ENCODE data around the gene HCRTR1. TPM values are rescaled to one million over a fixed set of nuclear protein-coding genes. Genes with fewer than 3 reads are reported as not detected.

HCRTR1 gene
- polyA plus RNA-seq, 1 donor from 2014 or later, result 0.37 TPM

DNA sequence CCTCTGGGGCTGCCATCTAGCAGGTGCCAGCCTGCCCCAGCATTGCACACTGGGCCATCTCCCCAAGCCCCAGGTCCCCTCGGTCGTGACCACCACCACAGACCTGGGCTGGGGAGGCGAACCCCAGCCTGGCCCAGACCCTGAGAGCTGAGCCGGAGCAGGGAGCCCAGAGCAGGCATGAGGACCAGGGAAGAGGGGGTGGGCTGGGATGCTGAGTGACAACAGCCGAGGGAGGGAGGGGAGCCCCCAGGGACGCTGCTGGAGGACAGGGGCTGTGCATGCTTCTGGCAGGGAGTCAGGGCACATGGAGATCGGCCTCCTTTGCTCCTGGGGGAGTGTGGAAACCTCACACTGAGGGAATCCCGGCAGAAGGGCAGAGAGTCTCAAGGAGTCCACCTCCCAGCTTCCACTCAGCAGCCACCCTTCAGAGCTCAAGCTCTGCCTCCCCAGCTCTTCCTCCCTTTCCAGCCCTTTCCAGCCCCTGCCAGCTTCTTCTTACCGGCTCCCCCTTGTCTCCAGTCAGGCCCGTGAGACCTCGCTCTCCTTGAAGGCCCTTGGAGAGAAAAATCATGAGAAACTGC is 50.9 kb downstream of the HCRTR1 start:
- no peak overlapping the region for H2AFZ ChIP-seq (ENCODE audit: low read depth, low read length)
- H3F3A ChIP-seq (ENCODE audit: insufficient read depth, low read length, poor library complexity, severe bottlenecking), result no peaks in the 10 kb centered on the region
- no peaks in the 10 kb centered on the region for H3K9me2 ChIP-seq (ENCODE audit: insufficient read depth, low read length)
- H3K4me2 ChIP-seq (ENCODE audit: low read length), result no peak overlapping the region
- H3K27ac ChIP-seq (ENCODE audit: low read length), result no peak overlapping the region
- H3K79me2 ChIP-seq (replicated peaks; ENCODE audit: insufficient read depth, low read length), result no peaks in the 10 kb centered on the region
- no peak for TF ChIP-seq CTCF (IDR thresholded peaks at IDR 0.05; ENCODE audit: poor library complexity, severe bottlenecking)
- TF ChIP-seq POLR2AphosphoS5 (IDR thresholded peaks at IDR 0.05), result no peak
- no peak for TF ChIP-seq TAF1 (IDR thresholded peaks at IDR 0.05; ENCODE audit: low read depth)
- TF ChIP-seq SMC3 (conservative IDR thresholded peaks at IDR 0.05; ENCODE audit: poor library complexity), result no peak
- TF ChIP-seq MXI1 (conservative IDR thresholded peaks at IDR 0.05; ENCODE audit: poor library complexity, severe bottlenecking), result no peak
- no peak for TF ChIP-seq RAD21 (conservative IDR thresholded peaks at IDR 0.05)
- TF ChIP-seq, protein P1, sequence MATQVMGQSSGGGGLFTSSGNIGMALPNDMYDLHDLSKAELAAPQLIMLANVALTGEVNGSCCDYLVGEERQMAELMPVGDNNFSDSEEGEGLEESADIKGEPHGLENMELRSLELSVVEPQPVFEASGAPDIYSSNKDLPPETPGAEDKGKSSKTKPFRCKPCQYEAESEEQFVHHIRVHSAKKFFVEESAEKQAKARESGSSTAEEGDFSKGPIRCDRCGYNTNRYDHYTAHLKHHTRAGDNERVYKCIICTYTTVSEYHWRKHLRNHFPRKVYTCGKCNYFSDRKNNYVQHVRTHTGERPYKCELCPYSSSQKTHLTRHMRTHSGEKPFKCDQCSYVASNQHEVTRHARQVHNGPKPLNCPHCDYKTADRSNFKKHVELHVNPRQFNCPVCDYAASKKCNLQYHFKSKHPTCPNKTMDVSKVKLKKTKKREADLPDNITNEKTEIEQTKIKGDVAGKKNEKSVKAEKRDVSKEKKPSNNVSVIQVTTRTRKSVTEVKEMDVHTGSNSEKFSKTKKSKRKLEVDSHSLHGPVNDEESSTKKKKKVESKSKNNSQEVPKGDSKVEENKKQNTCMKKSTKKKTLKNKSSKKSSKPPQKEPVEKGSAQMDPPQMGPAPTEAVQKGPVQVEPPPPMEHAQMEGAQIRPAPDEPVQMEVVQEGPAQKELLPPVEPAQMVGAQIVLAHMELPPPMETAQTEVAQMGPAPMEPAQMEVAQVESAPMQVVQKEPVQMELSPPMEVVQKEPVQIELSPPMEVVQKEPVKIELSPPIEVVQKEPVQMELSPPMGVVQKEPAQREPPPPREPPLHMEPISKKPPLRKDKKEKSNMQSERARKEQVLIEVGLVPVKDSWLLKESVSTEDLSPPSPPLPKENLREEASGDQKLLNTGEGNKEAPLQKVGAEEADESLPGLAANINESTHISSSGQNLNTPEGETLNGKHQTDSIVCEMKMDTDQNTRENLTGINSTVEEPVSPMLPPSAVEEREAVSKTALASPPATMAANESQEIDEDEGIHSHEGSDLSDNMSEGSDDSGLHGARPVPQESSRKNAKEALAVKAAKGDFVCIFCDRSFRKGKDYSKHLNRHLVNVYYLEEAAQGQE (IDR thresholded peaks at IDR 0.05; ENCODE audit: borderline replicate concordance), result no peak
- no peak for TF ChIP-seq EP300 (conservative IDR thresholded peaks at IDR 0.05; ENCODE audit: poor library complexity, severe bottlenecking)
- TF ChIP-seq EZH2 (IDR thresholded peaks at IDR 0.05; ENCODE audit: borderline replicate concordance, insufficient read depth, low read length, poor library complexity, severe bottlenecking), result no peak
- no peaks in the 10 kb centered on the region for H3K27me3 ChIP-seq (ENCODE audit: insufficient read depth, low read depth, low read length)
- no peak overlapping the region for H3K4me3 ChIP-seq (ENCODE audit: low read length)
- no peak overlapping the region for H3K9ac ChIP-seq (ENCODE audit: low read length)
- no peaks in the 10 kb centered on the region for H3K9me3 ChIP-seq (ENCODE audit: low read length)
- H3K36me3 ChIP-seq (ENCODE audit: insufficient read depth, low read length), result no peaks in the 10 kb centered on the region
- no peaks in the 10 kb centered on the region for H4K20me1 ChIP-seq (ENCODE audit: insufficient read depth)

GRCh38 chr1:31669433-31669785 is 51.9 kb downstream of the HCRTR1 start:
- Histone ChIP-seq H3F3A (ENCODE audit: insufficient read depth, low read length, poor library complexity, severe bottlenecking) (no peaks in the 10 kb centered on the region), H3K36me3 (ENCODE audit: insufficient read depth, low read length) (no peaks in the 10 kb centered on the region), H2AFZ (ENCODE audit: low read depth, low read length) (no peak overlapping the region), H3K4me3 (ENCODE audit: low read length) (no peak overlapping the region), H3K79me2 (replicated peaks; ENCODE audit: insufficient read depth, low read length) (no peaks in the 10 kb centered on the region), H3K27me3 (ENCODE audit: insufficient read depth, low read depth, low read length) (no peaks in the 10 kb centered on the region), H3K27ac (ENCODE audit: low read length) (no peak overlapping the region), H3K9ac (ENCODE audit: low read length) (no peak overlapping the region), H4K20me1 (ENCODE audit: insufficient read depth) (no peaks in the 10 kb centered on the region), H3K9me3 (ENCODE audit: low read length) (no peaks in the 10 kb centered on the region), H3K9me2 (ENCODE audit: insufficient read depth, low read length) (no peaks in the 10 kb centered on the region), H3K4me2 (ENCODE audit: low read length) (no peak overlapping the region)
- TF ChIP-seq POLR2AphosphoS5 (IDR thresholded peaks at IDR 0.05) (no peak), TAF1 (IDR thresholded peaks at IDR 0.05; ENCODE audit: low read depth) (no peak), SMC3 (conservative IDR thresholded peaks at IDR 0.05; ENCODE audit: poor library complexity) (no peak), MXI1 (conservative IDR thresholded peaks at IDR 0.05; ENCODE audit: poor library complexity, severe bottlenecking) (no peak)
